Omental fat pad (tissue), 4 donors: Measurements from ENCODE around the gene LGALS13. TPM values are rescaled to one million over a fixed set of nuclear protein-coding genes. Genes with fewer than 3 reads are reported as not detected.

Source experiments
- ATAC-seq: fragments of 150-250 bp; one replicate; pipeline ENCODE4 v1.9.1; 2016; ENCODE audit warnings: mild to moderate bottlenecking, moderate library complexity; ENCODE audit not compliant: low FRiP score
- DNase-seq: peaks from one replicate; pipeline ENCODE4 v3.0.0-alpha.2; 2019; ENCODE audit warnings: low spot score
- total RNA-seq, 4 donors: library from RNA; depleted of rRNA; stranded (reverse); fragments of >200 nt; gene quantifications; one replicate each; pipeline ENCODE4 v1.1.0, GENCODE V29; 2016
- TF ChIP-seq, protein P1 (sequence below), 3 donors: fragments of 450-650 bp; IDR thresholded peaks; one replicate each; pipeline ENCODE4 v1.5.1; 2016 to 2017; ENCODE audit warnings: antibody characterized with exemption in 3 of 3, mild to moderate bottlenecking in 3 of 3, moderate library complexity in 2 of 3

The LGALS13 gene, protein sequence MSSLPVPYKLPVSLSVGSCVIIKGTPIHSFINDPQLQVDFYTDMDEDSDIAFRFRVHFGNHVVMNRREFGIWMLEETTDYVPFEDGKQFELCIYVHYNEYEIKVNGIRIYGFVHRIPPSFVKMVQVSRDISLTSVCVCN
- total RNA-seq = not detected

DNA sequence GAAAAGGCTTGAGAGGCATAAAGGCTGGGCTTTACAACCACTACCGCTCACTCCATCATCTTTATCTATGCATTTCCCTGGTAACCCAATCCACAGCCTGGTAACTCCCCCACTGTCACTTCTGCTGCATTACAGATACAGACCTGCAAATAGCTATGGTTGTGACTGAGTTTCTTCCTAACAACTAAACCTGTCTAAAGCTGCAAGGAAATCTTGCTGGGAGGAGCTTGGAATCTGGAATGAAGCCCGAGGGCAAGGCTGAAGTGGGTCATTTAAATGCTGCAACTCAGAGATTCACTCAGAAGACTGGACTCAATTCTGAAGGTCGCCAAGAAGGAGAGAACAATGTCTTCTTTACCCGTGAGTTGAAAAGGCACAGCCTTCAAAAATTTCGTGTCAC, at the start of gene LGALS13:
Gene LGALS13 (plus strand): TSS at position 301 of the 400 bp plus-strand sequence. CDS start 45 bp downstream, at position 346.
- TF ChIP-seq, protein P1, sequence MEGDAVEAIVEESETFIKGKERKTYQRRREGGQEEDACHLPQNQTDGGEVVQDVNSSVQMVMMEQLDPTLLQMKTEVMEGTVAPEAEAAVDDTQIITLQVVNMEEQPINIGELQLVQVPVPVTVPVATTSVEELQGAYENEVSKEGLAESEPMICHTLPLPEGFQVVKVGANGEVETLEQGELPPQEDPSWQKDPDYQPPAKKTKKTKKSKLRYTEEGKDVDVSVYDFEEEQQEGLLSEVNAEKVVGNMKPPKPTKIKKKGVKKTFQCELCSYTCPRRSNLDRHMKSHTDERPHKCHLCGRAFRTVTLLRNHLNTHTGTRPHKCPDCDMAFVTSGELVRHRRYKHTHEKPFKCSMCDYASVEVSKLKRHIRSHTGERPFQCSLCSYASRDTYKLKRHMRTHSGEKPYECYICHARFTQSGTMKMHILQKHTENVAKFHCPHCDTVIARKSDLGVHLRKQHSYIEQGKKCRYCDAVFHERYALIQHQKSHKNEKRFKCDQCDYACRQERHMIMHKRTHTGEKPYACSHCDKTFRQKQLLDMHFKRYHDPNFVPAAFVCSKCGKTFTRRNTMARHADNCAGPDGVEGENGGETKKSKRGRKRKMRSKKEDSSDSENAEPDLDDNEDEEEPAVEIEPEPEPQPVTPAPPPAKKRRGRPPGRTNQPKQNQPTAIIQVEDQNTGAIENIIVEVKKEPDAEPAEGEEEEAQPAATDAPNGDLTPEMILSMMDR (IDR thresholded peaks at IDR 0.05) = no peak
- ATAC-seq (no peak), DNase-seq (no peak)

DNA sequence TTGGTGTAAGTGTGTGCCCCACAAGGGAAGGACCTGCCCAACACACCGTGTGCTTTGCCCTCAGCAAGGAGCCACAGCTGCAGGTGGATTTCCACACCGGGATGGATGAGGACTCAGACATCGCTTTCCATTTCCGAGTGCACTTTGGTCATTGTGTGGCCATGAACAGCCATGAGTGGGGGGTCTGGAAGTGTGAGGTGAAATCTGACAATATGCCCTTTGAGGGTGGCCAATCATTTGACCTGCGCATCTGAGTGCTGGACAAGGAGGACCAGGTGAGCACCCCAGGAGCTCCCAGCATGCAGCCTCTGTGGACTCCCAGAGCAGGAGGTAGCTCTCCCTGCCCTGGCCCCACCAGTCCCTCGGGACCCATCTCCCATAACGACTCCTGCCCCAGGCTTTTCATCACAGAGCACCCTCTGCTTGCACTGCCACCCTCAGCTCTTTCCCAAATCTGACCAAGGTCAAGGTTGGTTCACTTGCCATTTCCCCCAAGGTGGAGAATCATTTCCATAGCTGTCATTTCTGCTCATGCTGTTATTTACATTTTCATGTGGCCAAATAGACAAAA, 49.2 kb upstream of the LGALS13 start:
- ATAC-seq = no peak
- TF ChIP-seq, protein P1 (IDR thresholded peaks at IDR 0.05) = no peak
- no peak for DNase-seq

DNA sequence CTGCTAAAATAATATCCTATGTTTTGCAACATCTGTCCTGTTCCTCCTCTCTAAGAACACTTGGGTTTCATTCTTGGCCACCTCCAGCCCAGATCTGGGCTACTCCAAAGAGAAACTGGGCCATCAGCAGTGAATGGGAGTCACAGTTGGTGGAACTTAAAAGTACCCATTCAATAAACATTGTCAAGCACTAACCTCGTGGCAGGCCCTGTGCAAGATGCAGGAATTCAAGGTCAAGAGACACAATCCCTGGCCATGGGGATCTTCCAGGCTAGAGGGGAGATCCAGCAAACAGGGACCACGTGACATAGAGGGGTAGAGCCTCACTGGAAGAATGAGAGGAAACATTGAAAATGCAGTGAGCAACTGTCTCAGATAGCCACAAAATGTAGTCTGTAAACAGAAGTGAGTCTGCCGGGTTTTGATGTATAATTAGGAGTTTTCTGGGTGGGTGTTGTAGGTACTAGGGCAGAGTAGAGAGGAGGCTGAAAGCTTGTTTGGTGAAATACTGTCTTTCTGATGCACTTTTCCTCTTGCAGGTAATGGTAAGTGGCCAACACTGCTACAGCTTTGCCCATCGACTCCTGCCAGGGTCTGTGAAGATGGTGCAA, 47.5 kb upstream of the LGALS13 start:
- no peak for ATAC-seq
- TF ChIP-seq, protein P1 (IDR thresholded peaks at IDR 0.05) = no peak
- DNase-seq = no peak

DNA sequence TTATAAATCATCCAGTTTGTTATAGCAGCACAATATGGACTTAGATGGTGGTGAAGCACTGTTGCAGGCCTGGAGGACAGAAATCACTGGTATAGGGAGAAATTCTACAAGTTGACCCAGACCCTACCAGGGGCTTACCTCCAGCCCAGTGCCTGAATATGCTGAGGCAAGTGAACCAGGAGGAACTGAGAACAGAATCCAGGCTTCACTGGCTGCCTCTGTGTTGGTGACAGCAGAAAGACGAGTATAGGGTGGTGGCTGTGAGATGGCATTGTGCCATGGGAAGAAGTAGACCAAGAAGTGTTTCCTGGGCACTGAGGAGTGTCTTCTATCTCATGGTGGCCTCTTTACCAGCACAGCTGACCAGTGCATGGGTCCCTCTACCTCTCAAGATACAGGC, 46.4 kb upstream of the LGALS13 start:
- TF ChIP-seq, protein P1 (IDR thresholded peaks at IDR 0.05) = no peak
- ATAC-seq = no peak
- no peak for DNase-seq

DNA sequence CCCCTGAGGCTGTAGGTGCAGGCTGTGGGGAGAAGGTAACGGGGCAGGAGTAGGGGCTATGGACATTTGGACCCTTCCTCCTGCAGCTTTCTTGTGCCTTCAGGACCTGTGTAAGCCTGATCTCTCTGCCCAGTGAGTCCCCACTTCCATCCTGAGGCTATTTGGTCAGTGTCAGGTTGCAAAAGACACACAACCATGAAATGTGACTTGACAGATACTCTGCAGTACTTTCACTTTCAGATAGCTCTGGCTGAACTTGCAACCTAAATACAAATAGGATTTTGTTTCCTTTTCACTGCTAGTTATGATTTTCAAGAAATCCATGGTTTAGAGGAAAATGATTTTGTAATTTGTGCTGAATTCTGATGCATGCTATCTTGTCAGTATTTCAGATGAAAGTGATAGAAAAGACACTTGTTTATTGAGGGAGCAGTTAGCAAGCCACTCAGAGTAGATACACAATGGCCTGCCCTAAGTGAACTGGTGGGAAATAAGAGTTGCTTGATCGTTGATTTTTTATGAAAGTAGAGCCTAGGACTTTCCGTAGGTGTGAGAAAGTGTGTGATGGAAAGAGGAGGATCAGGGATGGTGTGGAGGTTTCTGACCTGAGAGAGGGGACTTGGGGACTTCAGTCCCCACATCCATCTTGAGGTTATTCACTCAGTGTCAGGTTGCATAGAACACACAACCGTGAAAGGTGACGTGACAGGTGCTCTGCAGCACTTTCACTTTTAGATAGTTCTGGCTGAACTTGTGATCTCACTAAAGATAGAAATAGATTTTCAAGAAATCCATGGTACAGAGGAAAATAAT, 44.3 kb upstream of the LGALS13 start:
- no peak for DNase-seq
- ATAC-seq = no peak
- TF ChIP-seq, protein P1 (IDR thresholded peaks at IDR 0.05) = no peak

DNA sequence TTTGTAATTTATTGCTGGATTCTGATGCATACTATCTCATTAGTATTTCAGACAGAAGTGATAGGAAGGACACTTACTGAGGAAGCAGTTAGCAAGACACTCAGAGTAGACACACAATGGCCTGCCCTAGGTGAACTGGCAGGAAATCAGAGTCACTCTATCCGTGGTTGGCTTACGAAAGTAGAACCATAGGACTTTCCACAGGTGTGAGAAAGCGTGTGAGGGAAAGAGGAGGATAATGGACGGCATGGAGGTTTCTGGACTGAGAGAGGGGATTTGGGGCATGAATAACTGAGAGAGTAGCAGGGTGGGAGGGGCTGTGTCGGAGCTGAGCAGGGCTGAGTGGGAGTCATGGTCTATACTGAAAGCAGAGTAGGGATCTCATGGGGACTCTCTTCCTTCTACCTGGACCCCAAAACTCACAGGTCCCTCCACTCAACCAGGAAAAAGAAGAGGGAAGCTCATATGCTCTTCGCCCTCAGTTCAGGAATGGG, 43.7 kb upstream of the LGALS13 start:
- ATAC-seq (no peak), DNase-seq (no peak)
- TF ChIP-seq, protein P1 (IDR thresholded peaks at IDR 0.05) = no peak
